Ishikawa (cell line): ENCODE results near the gene EPB41L5.

Experiments
- CEBPB ChIP-seq: IDR thresholded peaks from 2 replicates; pipeline ENCODE4 v1.6.1; 2012
- CREB1 ChIP-seq: IDR thresholded peaks from 2 replicates; pipeline ENCODE4 v1.6.1; 2012; ENCODE audit warnings: low read depth
- EGR1 ChIP-seq: IDR thresholded peaks from 2 replicates; pipeline ENCODE4 v1.6.1; 2012
- EP300 ChIP-seq: IDR thresholded peaks from 2 replicates; pipeline ENCODE4 v1.6.1; 2012; ENCODE audit warnings: borderline replicate concordance
- FOXM1 ChIP-seq: IDR thresholded peaks from 2 replicates; pipeline ENCODE4 v1.6.1; 2012; ENCODE audit warnings: low read depth, borderline replicate concordance
- NFIC ChIP-seq: IDR thresholded peaks from 2 replicates; pipeline ENCODE4 v1.6.1; 2012
- RAD21 ChIP-seq: IDR thresholded peaks from 2 replicates; pipeline ENCODE4 v1.6.1; 2012; ENCODE audit warnings: low read depth
- TAF1 ChIP-seq: IDR thresholded peaks from 2 replicates; pipeline ENCODE4 v1.6.1; 2012; ENCODE audit warnings: low read depth, mild to moderate bottlenecking
- TCF12 ChIP-seq: IDR thresholded peaks from 2 replicates; pipeline ENCODE4 v1.6.1; 2012; ENCODE audit warnings: low read depth
- TEAD4 ChIP-seq: IDR thresholded peaks from 2 replicates; pipeline ENCODE4 v1.6.1; 2012
- YY1 ChIP-seq: IDR thresholded peaks from 2 replicates; pipeline ENCODE4 v1.6.1; 2012; ENCODE audit warnings: low read depth
- ZBTB7A ChIP-seq: IDR thresholded peaks from 2 replicates; pipeline ENCODE4 v1.6.1; 2012; ENCODE audit warnings: low read depth
- TF ChIP-seq, protein P1 (sequence below): IDR thresholded peaks from 2 replicates; pipeline ENCODE4 v1.6.1; 2012; ENCODE audit warnings: low read depth, mild to moderate bottlenecking
- TF ChIP-seq, protein P2 (sequence below): IDR thresholded peaks from 2 replicates; pipeline ENCODE4 v1.6.1; 2012

DNA sequence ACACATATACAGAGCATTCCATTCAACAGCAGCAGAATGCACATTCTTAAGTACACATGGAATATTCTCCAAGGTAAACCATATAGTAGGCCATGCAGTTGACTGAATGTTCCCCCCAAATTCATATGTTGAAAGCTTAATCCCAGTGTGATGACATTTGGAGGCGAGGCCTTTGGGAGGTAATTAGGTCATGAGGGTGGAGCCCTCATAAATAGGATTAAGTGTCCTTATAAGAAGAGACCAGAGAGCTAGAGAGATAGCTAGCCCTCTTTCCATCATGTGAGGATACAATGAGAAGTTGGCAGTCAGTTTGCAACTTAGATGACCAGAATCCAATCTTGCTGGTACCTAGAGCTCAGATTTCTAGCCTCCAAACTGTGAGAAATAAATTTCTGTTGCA is 182.7 kb downstream of the EPB41L5 start:
- TF ChIP-seq, protein P1, sequence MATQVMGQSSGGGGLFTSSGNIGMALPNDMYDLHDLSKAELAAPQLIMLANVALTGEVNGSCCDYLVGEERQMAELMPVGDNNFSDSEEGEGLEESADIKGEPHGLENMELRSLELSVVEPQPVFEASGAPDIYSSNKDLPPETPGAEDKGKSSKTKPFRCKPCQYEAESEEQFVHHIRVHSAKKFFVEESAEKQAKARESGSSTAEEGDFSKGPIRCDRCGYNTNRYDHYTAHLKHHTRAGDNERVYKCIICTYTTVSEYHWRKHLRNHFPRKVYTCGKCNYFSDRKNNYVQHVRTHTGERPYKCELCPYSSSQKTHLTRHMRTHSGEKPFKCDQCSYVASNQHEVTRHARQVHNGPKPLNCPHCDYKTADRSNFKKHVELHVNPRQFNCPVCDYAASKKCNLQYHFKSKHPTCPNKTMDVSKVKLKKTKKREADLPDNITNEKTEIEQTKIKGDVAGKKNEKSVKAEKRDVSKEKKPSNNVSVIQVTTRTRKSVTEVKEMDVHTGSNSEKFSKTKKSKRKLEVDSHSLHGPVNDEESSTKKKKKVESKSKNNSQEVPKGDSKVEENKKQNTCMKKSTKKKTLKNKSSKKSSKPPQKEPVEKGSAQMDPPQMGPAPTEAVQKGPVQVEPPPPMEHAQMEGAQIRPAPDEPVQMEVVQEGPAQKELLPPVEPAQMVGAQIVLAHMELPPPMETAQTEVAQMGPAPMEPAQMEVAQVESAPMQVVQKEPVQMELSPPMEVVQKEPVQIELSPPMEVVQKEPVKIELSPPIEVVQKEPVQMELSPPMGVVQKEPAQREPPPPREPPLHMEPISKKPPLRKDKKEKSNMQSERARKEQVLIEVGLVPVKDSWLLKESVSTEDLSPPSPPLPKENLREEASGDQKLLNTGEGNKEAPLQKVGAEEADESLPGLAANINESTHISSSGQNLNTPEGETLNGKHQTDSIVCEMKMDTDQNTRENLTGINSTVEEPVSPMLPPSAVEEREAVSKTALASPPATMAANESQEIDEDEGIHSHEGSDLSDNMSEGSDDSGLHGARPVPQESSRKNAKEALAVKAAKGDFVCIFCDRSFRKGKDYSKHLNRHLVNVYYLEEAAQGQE, result no peak
- TF ChIP-seq, protein P2, sequence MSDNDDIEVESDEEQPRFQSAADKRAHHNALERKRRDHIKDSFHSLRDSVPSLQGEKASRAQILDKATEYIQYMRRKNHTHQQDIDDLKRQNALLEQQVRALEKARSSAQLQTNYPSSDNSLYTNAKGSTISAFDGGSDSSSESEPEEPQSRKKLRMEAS, result no peak
- TF ChIP-seq ZBTB7A (no peak), TCF12 (no peak), TAF1 (no peak), EP300 (no peak), CEBPB (no peak), TEAD4 (no peak), CREB1 (no peak), NFIC (no peak), EGR1 (no peak), FOXM1 (no peak), RAD21 (no peak), YY1 (no peak)
